GM23248 (cell line): ENCODE data around the gene PIK3R4.

ENCODE experiments used
- EZH2 ChIP-seq: fragments of 200-600 bp; sonication (generic); IDR thresholded peaks from 2 replicates; pipeline ENCODE4 v1.6.1; 2018; ENCODE audit warnings: antibody characterized with exemption, mild to moderate bottlenecking; ENCODE audit not compliant: insufficient read depth, poor library complexity, severe bottlenecking
- EZH2phosphoT487 ChIP-seq: fragments of 200-600 bp; sonication (generic); IDR thresholded peaks from 2 replicates; pipeline ENCODE4 v1.6.1; 2018; ENCODE audit warnings: antibody characterized with exemption, moderate library complexity, mild to moderate bottlenecking, low read depth; ENCODE audit not compliant: insufficient read depth

GRCh38 chr3:130661140-130661891, 85.3 kb downstream of the PIK3R4 start:
- TF ChIP-seq EZH2 (no peak), EZH2phosphoT487 (no peak)
